Fibroblast of the conjunctiva (primary cell): ENCODE data around the gene TMEM132C.

Source experiments
- DNase-seq: peaks from one replicate; pipeline ENCODE4 v3.0.0-alpha.2; 2010; ENCODE audit warnings: low read depth

The TMEM132C gene

GRCh38 chr12:128667193-128667592 is 400.2 kb downstream of the TMEM132C start:
- no peak for DNase-seq

- DNase-seq: no peak
Observed at GRCh38 chr12:128671528-128672042, 404.6 kb downstream of the TMEM132C start.

GRCh38 chr12:128672428-128672827 is 405.5 kb downstream of the TMEM132C start:
- no peak for DNase-seq

- no peak for DNase-seq
Observed at GRCh38 chr12:128672893-128673292, 405.9 kb downstream of the TMEM132C start.

- no peak for DNase-seq
Observed at GRCh38 chr12:128675576-128675975, 408.6 kb downstream of the TMEM132C start.

GRCh38 chr12:128680555-128680954 is 413.6 kb downstream of the TMEM132C start:
- no peak for DNase-seq

- no peak for DNase-seq
Observed at GRCh38 chr12:128682548-128683275, 415.7 kb downstream of the TMEM132C start.

- no peak for DNase-seq
Observed at GRCh38 chr12:128684352-128684751, 417.4 kb downstream of the TMEM132C start.

- DNase-seq: no peak
Observed at GRCh38 chr12:128685903-128686475, 419.0 kb downstream of the TMEM132C start.

- no peak for DNase-seq
Observed at GRCh38 chr12:128687851-128688250, 420.9 kb downstream of the TMEM132C start.

GRCh38 chr12:128690641-128691040 is 423.7 kb downstream of the TMEM132C start:
- no peak for DNase-seq

- DNase-seq: no peak
Observed at GRCh38 chr12:128693115-128693514, 426.1 kb downstream of the TMEM132C start.

GRCh38 chr12:128693771-128694170 is 426.8 kb downstream of the TMEM132C start:
- no peak for DNase-seq

GRCh38 chr12:128694445-128694844 is 427.5 kb downstream of the TMEM132C start:
- DNase-seq: no peak

GRCh38 chr12:128695697-128696096 is 428.7 kb downstream of the TMEM132C start:
- no peak for DNase-seq

- no peak for DNase-seq
Observed at GRCh38 chr12:128698301-128698972, 431.5 kb downstream of the TMEM132C start.

- no peak for DNase-seq
Observed at GRCh38 chr12:128699106-128699505, 432.1 kb downstream of the TMEM132C start.

- DNase-seq: no peak
Observed at GRCh38 chr12:128702371-128702770, 435.4 kb downstream of the TMEM132C start.

- DNase-seq: no peak
Observed at GRCh38 chr12:128705140-128705539, 438.2 kb downstream of the TMEM132C start.

GRCh38 chr12:128707488-128707887 is 440.5 kb downstream of the TMEM132C start:
- no peak for DNase-seq

- no peak for DNase-seq
Observed at GRCh38 chr12:128708789-128709188, 441.8 kb downstream of the TMEM132C start.

- DNase-seq: no peak
Observed at GRCh38 chr12:128709660-128710059, 442.7 kb downstream of the TMEM132C start.

GRCh38 chr12:128711486-128711885 is 444.5 kb downstream of the TMEM132C start:
- no peak for DNase-seq
